Psoas muscle (tissue), 8 donors: ENCODE measurements around the gene LMBR1. TPM values are rescaled to one million over a fixed set of nuclear protein-coding genes. Genes with fewer than 3 reads are reported as not detected.
A peak's percentile ranks its signal among the peaks of the same experiment; 100 is the strongest.

ENCODE experiments used
- ATAC-seq, 4 donors: fragments of 200-7000 bp; cut with Tn5 transposase; one replicate each; pipeline ENCODE4 v1.9.1; 2020; ENCODE audit warnings: moderate library complexity in 3 of 4, mild to moderate bottlenecking in 2 of 4
- DNase-seq, 2 donors: peaks; one replicate each; pipeline ENCODE4 v3.0.0-alpha.2; 2020
- H3K27ac ChIP-seq: fragments of 200-600 bp; one replicate; pipeline ENCODE4 v1.8.0; 2022
- H3K27me3 ChIP-seq, 3 donors: fragments of 200-600 bp in 1 of 3; one replicate each; pipeline versions ENCODE4 v1.6.1 to v1.8.0; 2013 to 2022; ENCODE audit warnings: low read length in 2 of 3, mild to moderate bottlenecking in 2 of 3, moderate library complexity in 1 of 3; ENCODE audit not compliant: insufficient read depth in 3 of 3
- H3K36me3 ChIP-seq, 2 donors: fragments of 200-600 bp in 1 of 2; one replicate each; pipeline versions ENCODE4 v1.6.1 to v1.8.0; 2013 to 2022; ENCODE audit warnings: low read depth in 1 of 2, mild to moderate bottlenecking in 1 of 2, moderate library complexity in 1 of 2; ENCODE audit not compliant: insufficient read depth in 1 of 2
- H3K4me1 ChIP-seq: fragments of 200-600 bp; one replicate; pipeline ENCODE4 v1.8.0; 2022
- H3K4me3 ChIP-seq: fragments of 200-600 bp; one replicate; pipeline ENCODE4 v1.8.0; 2022; ENCODE audit warnings: mild to moderate bottlenecking
- H3K9me3 ChIP-seq: fragments of 200-600 bp; one replicate; pipeline ENCODE4 v1.8.0; 2022
- whole genome bisulfite sequencing, 3 donors: extraction: QIAGEN DNeasy Blood & Tissue Kit; methylation state at CpG; one replicate each; pipeline versions ENCODE4 v1.1.6 to v1.1.7; 2013; 5-methylcytosine and 5-hydroxymethylcytosine counted together
- intact Hi-C, 2 donors: fragments of 100-400 bp; cut with DNase I; formaldehyde crosslinking; loops; one replicate each; pipeline versions ENCODE4 v1.11.0 to v1.14.2; 2022
- polyA plus RNA-seq, 3 donors: library from polyadenylated mRNA; stranded (reverse); fragments of 200-250 nt; gene quantifications; one replicate each; pipeline ENCODE4 v1.2.3, GENCODE V29; 2013
- total RNA-seq, 4 donors: library from RNA; stranded (reverse); fragmentation: NEBNext Ultra II Directional in 2 of 4; extraction: Animal tissue kit (Norgen Biotek cat#: 25700) in 2 of 4; gene quantifications; one replicate each; pipeline versions ENCODE4 v1.2.1 to v1.2.4, GENCODE V29; 2021 to 2023
- TF ChIP-seq, protein P1 (sequence below): fragments of 200-600 bp; IDR thresholded peaks from one replicate; pipeline ENCODE4 v1.8.0; 2022; ENCODE audit warnings: antibody characterized with exemption
- donor health status: healthy with polysubstance abuse.
- donor health status: DM: no; HTN: no; CAD: no; lungs with moderate emphysema.
- donor health status: Bipolar disorder and iron deficiency.
- donor health status: healthy.
- donor health status: DM: yes; HTN: yes; CAD: no.
- donor health status: DM: no; HTN: no; CAD: no.
- donor health status: DM: no; HTN: no; CAD: no.
- donor health status: DM: yes; HTN: yes; CAD: no.

LMBR1 gene
- total and polyA plus RNA-seq, 7 donors, result 6.4 to 33.3 (median 21.7) TPM

DNA sequence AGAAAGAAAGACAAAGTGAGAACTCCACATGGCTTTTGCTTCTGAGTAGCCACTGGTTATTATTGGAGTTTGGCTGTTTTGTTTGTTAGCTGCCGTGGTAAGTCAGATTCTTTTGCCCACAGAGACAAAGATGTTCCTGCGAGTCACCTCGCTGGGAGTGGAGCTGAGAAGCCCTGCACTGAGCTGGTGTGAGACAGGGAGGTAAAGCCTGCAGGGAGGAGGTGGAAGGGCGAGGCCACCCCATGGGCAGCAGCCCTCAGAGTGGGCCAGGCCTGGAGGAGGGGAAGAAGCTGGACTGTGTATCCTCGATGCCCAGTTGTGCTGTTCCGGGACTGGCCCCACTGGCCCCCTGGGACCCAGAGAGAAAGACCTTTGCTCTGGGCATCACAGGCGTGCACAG is 42.3 kb upstream of the LMBR1 start:
- TF ChIP-seq, protein P1, sequence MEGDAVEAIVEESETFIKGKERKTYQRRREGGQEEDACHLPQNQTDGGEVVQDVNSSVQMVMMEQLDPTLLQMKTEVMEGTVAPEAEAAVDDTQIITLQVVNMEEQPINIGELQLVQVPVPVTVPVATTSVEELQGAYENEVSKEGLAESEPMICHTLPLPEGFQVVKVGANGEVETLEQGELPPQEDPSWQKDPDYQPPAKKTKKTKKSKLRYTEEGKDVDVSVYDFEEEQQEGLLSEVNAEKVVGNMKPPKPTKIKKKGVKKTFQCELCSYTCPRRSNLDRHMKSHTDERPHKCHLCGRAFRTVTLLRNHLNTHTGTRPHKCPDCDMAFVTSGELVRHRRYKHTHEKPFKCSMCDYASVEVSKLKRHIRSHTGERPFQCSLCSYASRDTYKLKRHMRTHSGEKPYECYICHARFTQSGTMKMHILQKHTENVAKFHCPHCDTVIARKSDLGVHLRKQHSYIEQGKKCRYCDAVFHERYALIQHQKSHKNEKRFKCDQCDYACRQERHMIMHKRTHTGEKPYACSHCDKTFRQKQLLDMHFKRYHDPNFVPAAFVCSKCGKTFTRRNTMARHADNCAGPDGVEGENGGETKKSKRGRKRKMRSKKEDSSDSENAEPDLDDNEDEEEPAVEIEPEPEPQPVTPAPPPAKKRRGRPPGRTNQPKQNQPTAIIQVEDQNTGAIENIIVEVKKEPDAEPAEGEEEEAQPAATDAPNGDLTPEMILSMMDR, result no peak

GRCh38 chr7:156932006-156932405 is 39.0 kb upstream of the LMBR1 start:
- H3K4me1 ChIP-seq, result no peaks in the 10 kb centered on the region
- DNase-seq (no peak), ATAC-seq (peak in 2 of 4 donors; percentile 63 to 68)
- no peaks in the 10 kb centered on the region for H3K9me3 ChIP-seq
- peaks cover 0 to 3% (median 2%) of the 10 kb centered on the region in 3 donors for H3K27me3 ChIP-seq
- H3K36me3 ChIP-seq, result no peaks in the 10 kb centered on the region
- 13 to 19% (median 14%) methylated on average over 7 of the region's 7 CpGs for whole genome bisulfite sequencing, 3 donors
- TF ChIP-seq, protein P1, result no peak
- intact Hi-C loops, result no loop called here
- no peak overlapping the region for H3K4me3 ChIP-seq
- no peak overlapping the region for H3K27ac ChIP-seq

More for the DNA sequence above, 42.3 kb upstream of the LMBR1 start:
- Histone ChIP-seq H3K4me3 (no peak overlapping the region), H3K27me3 (no peaks in the 10 kb centered on the region), H3K36me3 (no peaks in the 10 kb centered on the region), H3K9me3 (no peaks in the 10 kb centered on the region), H3K4me1 (no peaks in the 10 kb centered on the region), H3K27ac (no peak overlapping the region)
- intact Hi-C loops, result no loop called here
- DNase-seq (no peak), ATAC-seq (no peak)
- WGBS, 3 donors, result 84 to 96% (median 89%) methylated on average over 7 of the region's 7 CpGs

- no peak overlapping the region for H3K27ac ChIP-seq
- no peaks in the 10 kb centered on the region for H3K36me3 ChIP-seq
- ATAC-seq (no peak), DNase-seq (no peak)
- WGBS, 3 donors, result 48 to 68% (median 67%) methylated on average over 16 of the region's 16 CpGs
- intact Hi-C loops, result no loop called here
- H3K9me3 ChIP-seq, result no peaks in the 10 kb centered on the region
- H3K4me1 ChIP-seq, result no peaks in the 10 kb centered on the region
- H3K27me3 ChIP-seq, result peaks cover 0 to 3% (median 2%) of the 10 kb centered on the region in 3 donors
- TF ChIP-seq, protein P1, result no peak
- H3K4me3 ChIP-seq, result no peak overlapping the region
Measured at GRCh38 chr7:156929789-156930539, 37.0 kb upstream of the LMBR1 start.

DNA sequence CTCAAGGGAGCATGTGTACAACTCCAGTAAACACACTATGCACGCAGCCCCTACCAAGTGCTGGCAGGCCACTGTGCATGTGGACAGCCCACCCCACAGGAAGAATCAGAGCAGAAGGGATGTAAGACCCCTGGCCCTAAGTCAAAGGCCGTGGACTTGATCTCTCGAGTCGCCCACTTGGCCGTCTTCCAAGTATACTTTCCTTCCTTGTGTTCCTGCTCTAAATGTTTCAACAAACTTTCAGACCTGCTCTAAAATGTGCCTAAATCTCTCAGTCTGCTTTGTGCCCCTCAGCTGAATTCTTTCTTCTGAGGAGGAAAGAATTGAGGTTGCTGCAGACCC is 35.4 kb upstream of the LMBR1 start:
- Histone ChIP-seq H3K4me3 (no peak overlapping the region), H3K27me3 (peaks cover 0 to 3% (median 2%) of the 10 kb centered on the region in 3 donors), H3K36me3 (no peaks in the 10 kb centered on the region), H3K9me3 (no peaks in the 10 kb centered on the region), H3K27ac (no peak overlapping the region), H3K4me1 (no peaks in the 10 kb centered on the region)
- ATAC-seq (no peak), DNase-seq (no peak)
- WGBS, 3 donors, result 26 to 45% (median 40%) methylated on average over 5 of the region's 5 CpGs
- TF ChIP-seq, protein P1, result no peak
- intact Hi-C loops, result no loop called here
